Central memory CD8-positive, alpha-beta T cell (primary cell): ENCODE measurements around the gene PAPSS2.

Experiments used
- ATAC-seq: fragments of 150-1000 bp; cut with Tn5 transposase; replicated peaks from 2 replicates; pipeline ENCODE4 v1.10.0; 2022; ENCODE audit warnings: mild to moderate bottlenecking, moderate FRiP score, moderate number of reproducible peaks; ENCODE audit not compliant: poor library complexity, severe bottlenecking; ENCODE audit errors: extremely low read depth
- DNase-seq, 2 donors: peaks; one replicate each; pipeline ENCODE4 v3.0.0; 2021; ENCODE audit warnings: low spot score in 2 of 2
- H3K27ac Mint-ChIP-seq: one replicate; pipeline ENCODE4 v1.8.0; 2022; ENCODE audit warnings: low read depth, mild to moderate bottlenecking, moderate library complexity, mixed read lengths
- H3K27me3 Mint-ChIP-seq: one replicate; pipeline ENCODE4 v1.8.0; 2022; ENCODE audit warnings: mixed read lengths
- H3K36me3 Mint-ChIP-seq: one replicate; pipeline ENCODE4 v1.8.0; 2022; ENCODE audit warnings: mild to moderate bottlenecking, moderate library complexity, mixed read lengths; ENCODE audit not compliant: insufficient read depth
- H3K4me1 Mint-ChIP-seq: one replicate; pipeline ENCODE4 v1.8.0; 2022; ENCODE audit warnings: mixed read lengths
- H3K4me3 Mint-ChIP-seq: one replicate; pipeline ENCODE4 v1.8.0; 2022; ENCODE audit warnings: mild to moderate bottlenecking, moderate library complexity, mixed read lengths
- H3K9me3 Mint-ChIP-seq: one replicate; pipeline ENCODE4 v1.8.0; 2022; ENCODE audit warnings: mixed read lengths

The PAPSS2 gene

GRCh38 chr10:87775766-87776165, 116.1 kb downstream of the PAPSS2 start:
- H3K27ac Mint-ChIP-seq, result no peak overlapping the region

GRCh38 chr10:87776328-87776727, 116.7 kb downstream of the PAPSS2 start:
- H3K4me1 Mint-ChIP-seq, result peaks cover 6% of the 10 kb centered on the region
- peaks cover 45% of the 10 kb centered on the region for H3K36me3 Mint-ChIP-seq
- no peaks in the 10 kb centered on the region for H3K9me3 Mint-ChIP-seq
- ATAC-seq, result no peak
- no peaks in the 10 kb centered on the region for H3K27me3 Mint-ChIP-seq
- H3K4me3 Mint-ChIP-seq, result no peak overlapping the region
- no peak overlapping the region for H3K27ac Mint-ChIP-seq
- no peak for DNase-seq

More at GRCh38 chr10:87775766-87776165, 116.1 kb downstream of the PAPSS2 start:
- ATAC-seq, result no peak
- no peak for DNase-seq
- no peaks in the 10 kb centered on the region for H3K27me3 Mint-ChIP-seq
- peaks cover 43% of the 10 kb centered on the region for H3K36me3 Mint-ChIP-seq
- H3K4me1 Mint-ChIP-seq, result peaks cover 6% of the 10 kb centered on the region
- no peak overlapping the region for H3K4me3 Mint-ChIP-seq
- H3K9me3 Mint-ChIP-seq, result no peaks in the 10 kb centered on the region

- H3K27me3 Mint-ChIP-seq, result no peaks in the 10 kb centered on the region
- H3K4me3 Mint-ChIP-seq, result no peak overlapping the region
- H3K36me3 Mint-ChIP-seq, result peaks cover 40% of the 10 kb centered on the region
- peaks cover 19% of the 10 kb centered on the region for H3K4me1 Mint-ChIP-seq
- H3K9me3 Mint-ChIP-seq, result no peaks in the 10 kb centered on the region
- ATAC-seq (no peak), DNase-seq (no peak)
- H3K27ac Mint-ChIP-seq, result no peak overlapping the region
Measured at GRCh38 chr10:87781545-87781944, 121.9 kb downstream of the PAPSS2 start.

- H3K4me1 Mint-ChIP-seq, result peaks cover 19% of the 10 kb centered on the region
- H3K9me3 Mint-ChIP-seq, result no peaks in the 10 kb centered on the region
- no peak overlapping the region for H3K4me3 Mint-ChIP-seq
- peaks cover 39% of the 10 kb centered on the region for H3K36me3 Mint-ChIP-seq
- peak overlapping the region; percentile 13 for H3K27ac Mint-ChIP-seq
- DNase-seq, result no peak
- H3K27me3 Mint-ChIP-seq, result no peaks in the 10 kb centered on the region
- no peak for ATAC-seq
Measured at GRCh38 chr10:87782721-87783120, 123.0 kb downstream of the PAPSS2 start.

GRCh38 chr10:87786421-87786820, 126.7 kb downstream of the PAPSS2 start:
- ATAC-seq, result no peak
- peaks cover 19% of the 10 kb centered on the region for H3K4me1 Mint-ChIP-seq
- no peak overlapping the region for H3K27ac Mint-ChIP-seq
- peaks cover 47% of the 10 kb centered on the region for H3K36me3 Mint-ChIP-seq
- no peak for DNase-seq
- no peaks in the 10 kb centered on the region for H3K27me3 Mint-ChIP-seq
- no peak overlapping the region for H3K4me3 Mint-ChIP-seq
- H3K9me3 Mint-ChIP-seq, result no peaks in the 10 kb centered on the region

- peaks cover 39% of the 10 kb centered on the region for H3K36me3 Mint-ChIP-seq
- H3K4me3 Mint-ChIP-seq, result no peak overlapping the region
- ATAC-seq (no peak), DNase-seq (no peak)
- no peaks in the 10 kb centered on the region for H3K27me3 Mint-ChIP-seq
- no peak overlapping the region for H3K27ac Mint-ChIP-seq
- H3K4me1 Mint-ChIP-seq, result peaks cover 17% of the 10 kb centered on the region
- no peaks in the 10 kb centered on the region for H3K9me3 Mint-ChIP-seq
Measured at GRCh38 chr10:87790185-87790584, 130.5 kb downstream of the PAPSS2 start.

- no peak for ATAC-seq
- no peak for DNase-seq
- Mint-ChIP-seq H3K36me3 (peaks cover 23% of the 10 kb centered on the region), H3K4me3 (no peak overlapping the region), H3K4me1 (peaks cover 40% of the 10 kb centered on the region), H3K27me3 (no peaks in the 10 kb centered on the region), H3K9me3 (no peaks in the 10 kb centered on the region), H3K27ac (peak overlapping the region; percentile 80)
Measured at GRCh38 chr10:87794285-87794684, 134.6 kb downstream of the PAPSS2 start.
